Measurements from ENCODE around the gene SLC2A5.
"Not testable (repeated sequence)": the region's sequence is repeated elsewhere in the genome, so short reads cannot be mapped to it uniquely, and the experiment has no call there.

The SLC2A5 gene

GRCh38 chr1:9069326-9070100 lies at the start of gene SLC2A5:
SLC2A5 (minus strand) TSS chr1:9069635; CDS start chr1:9069536, 99 bp downstream.
- no peak for DNase-seq (ENCODE audit: low spot score)

DNA sequence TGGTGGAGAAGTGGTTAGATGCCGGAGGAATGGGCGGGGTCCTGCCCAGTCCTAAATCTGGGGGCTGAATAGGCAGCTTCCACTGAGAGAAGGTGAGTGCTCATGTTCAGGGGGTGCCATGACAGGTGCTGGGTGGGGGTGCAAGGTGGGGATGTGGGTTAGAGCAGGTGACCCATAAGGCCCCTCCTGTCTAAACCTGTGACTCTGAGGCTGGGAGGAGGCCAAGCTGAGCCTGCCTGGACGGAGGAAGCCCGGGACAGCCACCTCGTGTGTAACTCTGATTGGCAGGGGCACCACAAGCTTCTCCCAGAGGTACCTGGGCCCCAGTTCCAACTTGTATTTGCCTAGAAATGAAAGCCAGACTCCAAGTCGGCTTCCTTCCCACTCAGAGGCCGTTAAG lies 48.8 kb upstream of the SLC2A5 start:
- no peak for DNase-seq (ENCODE audit: low spot score)

GRCh38 chr1:9115351-9116205 lies 46.1 kb upstream of the SLC2A5 start:
- no peak for DNase-seq (ENCODE audit: low spot score)

DNA sequence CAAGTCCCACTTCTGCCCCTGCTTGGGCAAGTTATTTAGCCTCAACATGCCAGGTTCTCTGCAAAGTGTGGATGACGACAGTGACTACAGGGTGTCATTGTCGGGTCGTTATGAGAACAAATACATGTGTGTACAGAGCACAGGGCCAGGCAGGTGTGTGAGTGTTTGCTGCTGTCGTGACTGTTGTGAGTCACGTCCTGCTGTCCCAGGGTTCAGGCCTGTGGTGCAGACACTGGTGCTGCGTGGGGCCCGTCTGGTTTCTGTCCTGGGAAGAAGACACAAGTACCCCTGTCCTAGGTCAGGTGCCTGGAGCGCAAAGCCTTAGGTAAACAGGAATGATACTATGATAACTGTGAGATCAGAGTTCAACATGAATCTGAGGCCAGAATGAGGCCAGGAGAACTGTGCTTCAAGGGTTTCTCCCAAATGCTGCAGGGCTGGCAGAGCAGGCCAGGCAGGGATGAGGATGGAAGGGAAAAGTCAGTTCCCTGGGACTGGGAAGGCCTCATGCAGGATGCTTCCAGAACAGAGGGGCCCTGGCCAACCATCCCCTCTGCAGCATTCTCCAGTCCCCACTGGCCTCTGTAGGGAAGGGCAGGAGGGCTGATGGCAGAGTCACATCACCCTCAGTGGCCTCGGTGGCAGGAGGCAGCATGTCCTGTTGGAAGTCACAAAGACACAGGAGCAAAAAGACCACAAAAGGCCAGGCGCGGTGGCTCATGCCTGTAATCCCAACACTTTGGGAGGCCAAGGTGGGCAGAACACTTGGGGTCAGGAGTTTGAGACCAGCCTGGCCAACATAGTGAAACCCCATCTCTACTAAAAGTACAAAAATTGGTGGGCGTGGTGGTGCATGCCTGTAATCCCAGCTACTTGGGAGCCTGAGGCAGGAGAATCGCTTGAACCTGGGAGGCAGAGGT lies 43.8 kb upstream of the SLC2A5 start:
- DNase-seq (ENCODE audit: low spot score) = no peak

DNA sequence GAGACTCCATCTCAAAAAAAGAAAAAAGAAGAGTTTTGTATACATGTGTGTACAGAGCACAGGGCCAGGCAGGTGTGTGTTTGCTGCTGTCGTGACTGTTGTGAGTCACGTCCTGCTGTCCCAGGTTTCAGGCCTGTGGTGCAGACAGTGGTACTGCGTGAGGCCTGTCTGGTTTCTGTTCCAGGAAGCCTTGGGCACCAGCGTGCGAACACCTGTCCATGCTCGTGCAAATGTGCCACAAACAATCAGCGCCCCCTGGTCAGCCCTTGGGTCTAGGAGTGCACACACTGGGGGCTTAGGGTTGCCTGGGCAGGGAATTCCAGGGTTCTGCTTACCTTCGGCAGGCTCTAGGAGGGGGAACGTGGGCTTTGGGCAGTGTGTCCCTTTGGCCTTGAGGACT lies 42.5 kb upstream of the SLC2A5 start:
- DNase-seq (ENCODE audit: low spot score) = no peak

- no peak for DNase-seq (ENCODE audit: low spot score)
These were observed 41.9 kb upstream of the SLC2A5 start for GRCh38 chr1:9111357-9111691.

DNA sequence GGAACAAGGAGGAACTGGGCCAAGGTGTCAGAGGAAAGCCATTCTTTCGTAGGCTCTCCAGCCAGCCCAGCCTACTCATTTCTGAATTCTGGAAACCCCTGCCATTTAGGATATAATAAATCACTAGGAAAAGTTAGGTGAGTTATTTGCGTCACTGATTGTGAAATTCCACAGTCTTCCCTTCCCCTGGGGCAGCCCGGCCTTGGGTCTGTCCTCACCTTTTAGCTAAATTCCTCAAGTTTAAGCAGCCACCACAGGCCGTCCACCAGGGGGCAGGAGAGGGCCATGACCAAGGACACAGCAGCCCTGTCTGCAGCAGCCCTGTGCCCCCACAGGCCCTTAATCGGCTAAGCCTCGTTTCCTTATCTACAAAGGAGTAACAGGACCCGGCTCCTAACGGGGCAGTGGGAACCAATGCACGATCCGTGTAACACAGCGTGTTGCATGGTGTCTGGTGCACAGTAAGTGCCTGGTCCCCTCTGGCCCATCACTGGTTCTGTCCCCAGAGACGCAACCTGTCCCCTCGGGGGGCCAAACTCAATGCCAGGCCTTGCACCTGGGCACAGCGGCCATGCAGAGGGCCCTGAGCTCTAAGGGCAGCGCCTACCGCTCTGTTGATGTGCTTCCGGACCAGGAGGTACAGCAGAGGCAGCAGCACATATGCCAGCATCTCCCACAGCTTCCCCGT lies 41.4 kb upstream of the SLC2A5 start:
- DNase-seq (ENCODE audit: low spot score) = peak; percentile 59

DNA sequence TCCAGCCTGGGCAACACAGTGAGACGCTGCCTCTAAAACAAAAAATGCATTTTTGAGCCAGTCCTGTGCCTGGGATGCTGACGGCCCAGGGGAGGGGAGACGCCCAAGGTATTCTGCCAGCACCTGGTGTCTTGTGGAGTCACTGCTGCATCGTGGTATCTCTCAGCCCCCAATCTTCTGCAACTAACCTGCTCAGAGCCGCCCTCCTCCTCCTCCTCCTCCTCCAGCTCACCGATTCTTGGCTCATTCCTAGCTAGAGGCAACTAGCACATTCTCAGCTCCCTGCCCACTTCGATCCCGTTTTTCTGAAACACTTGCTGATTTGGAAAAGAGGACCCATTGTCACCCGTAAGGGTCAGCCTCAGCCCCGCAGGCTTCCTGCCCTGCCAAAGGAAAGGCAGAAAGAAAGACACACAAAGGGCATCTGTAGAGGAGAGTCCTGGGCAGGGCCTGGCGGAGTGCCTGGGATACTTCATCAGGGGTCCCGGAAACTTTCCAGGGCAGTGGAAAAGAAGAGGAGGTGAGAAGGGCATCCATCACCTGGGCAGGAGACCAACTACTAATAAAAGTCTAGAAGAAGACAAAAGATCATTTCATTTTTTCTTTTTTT lies 38.7 kb upstream of the SLC2A5 start:
- no peak for DNase-seq (ENCODE audit: low spot score)

- DNase-seq (ENCODE audit: low spot score) = no peak
These were observed 37.7 kb upstream of the SLC2A5 start for GRCh38 chr1:9107136-9107535.

- no peak for DNase-seq (ENCODE audit: low spot score)
These were observed 36.9 kb upstream of the SLC2A5 start for GRCh38 chr1:9106286-9106685.

GRCh38 chr1:9105336-9105867 lies 36.0 kb upstream of the SLC2A5 start:
- DNase-seq (ENCODE audit: low spot score) = no peak

DNA sequence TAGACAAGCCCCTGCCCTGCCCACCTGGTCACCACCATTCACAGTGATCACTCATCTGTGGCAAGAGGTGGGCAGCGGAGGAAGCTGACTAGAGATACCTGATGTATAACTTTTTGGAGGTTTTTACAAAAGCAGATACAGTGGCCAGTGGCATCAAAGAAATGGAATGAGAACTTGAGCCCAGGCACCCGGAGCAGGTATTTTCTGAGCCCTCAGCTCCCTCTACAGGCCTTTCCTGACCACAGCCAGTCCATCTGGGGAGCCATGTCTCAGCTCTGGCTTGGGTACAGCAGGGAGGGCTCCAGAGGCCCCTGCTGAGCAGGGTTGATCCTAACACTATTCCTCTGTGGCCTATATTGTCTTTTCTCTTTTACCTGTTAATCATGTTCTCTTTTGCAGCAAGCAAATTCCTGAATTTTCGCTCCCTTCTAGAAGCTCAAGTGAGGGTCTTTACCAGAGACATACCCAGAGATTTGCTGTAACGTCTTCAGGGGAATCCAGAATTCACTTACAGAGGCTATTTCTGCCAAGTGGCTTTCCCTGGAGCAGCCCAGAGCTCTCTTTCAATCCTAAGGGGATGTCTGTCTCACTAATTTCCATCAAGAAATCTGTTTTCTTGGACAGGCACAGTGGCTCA lies 32.2 kb upstream of the SLC2A5 start:
- no peak for DNase-seq (ENCODE audit: low spot score)

DNA sequence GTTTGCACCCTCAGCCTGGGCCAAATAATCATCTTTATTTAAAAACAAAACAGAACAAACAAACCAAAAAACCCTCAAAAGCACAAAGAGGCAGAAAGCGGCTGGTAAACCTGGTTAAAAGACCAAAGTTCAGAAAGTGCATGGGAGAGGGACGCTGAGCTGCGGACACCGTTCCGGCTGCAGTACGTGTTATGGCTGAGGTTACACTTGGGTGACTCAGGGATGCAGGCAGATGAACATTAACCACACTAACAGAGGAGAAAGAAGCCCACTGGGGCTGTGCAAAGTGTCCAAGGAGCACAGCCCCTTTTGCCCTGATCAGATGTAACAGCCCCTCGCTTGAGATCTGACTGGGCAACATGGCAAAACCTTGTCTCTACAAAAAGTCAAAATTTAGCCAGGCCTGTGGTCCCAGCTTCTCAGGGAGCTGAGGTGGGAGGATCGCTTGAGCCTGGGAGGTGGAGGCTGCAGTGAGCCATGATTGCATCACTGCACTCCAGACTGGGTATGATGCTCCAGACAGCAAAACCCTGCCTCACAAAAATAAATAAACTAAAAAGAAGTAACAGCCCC lies 31.1 kb upstream of the SLC2A5 start:
- DNase-seq (ENCODE audit: low spot score) = no peak

GRCh38 chr1:9099555-9099954 lies 30.1 kb upstream of the SLC2A5 start:
- DNase-seq (ENCODE audit: low spot score) = no peak

DNA sequence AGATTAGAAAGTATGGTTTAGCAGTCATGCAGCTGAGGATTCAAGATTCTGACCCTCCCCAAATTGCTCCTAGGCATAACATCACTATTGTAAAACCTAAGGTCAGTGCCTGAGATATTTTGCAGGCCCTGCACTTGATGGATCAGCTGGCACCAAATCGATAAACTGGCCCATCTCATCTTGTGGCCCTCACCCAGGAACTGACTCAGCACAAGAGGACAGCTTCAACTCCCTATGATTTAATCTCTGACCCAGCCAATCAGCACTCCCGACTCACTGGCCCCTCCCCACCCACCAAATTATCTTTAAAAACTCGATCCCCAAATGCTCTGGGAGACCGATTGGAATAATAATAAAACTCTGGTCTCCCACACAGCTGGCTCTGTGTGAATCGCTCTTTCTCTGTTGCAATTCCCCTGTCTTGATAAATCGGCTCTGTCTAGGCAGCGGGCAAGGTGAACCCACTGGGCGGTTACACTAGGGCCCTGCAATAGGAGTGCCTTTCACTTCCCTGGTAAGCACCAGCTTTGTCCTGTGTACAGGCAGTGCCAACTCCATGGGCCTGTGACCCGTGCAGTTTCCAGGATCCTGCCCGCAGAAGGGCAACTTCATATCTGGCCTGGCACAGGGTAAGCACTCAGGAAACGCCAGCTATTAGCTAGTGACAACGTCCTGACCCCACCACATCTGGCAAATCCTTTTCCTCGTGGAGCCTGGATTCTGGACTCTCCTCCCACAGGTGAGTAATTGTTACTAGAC lies 28.7 kb upstream of the SLC2A5 start:
- no peak for DNase-seq (ENCODE audit: low spot score)

GRCh38 chr1:9095818-9096217 lies 26.4 kb upstream of the SLC2A5 start:
- no peak for DNase-seq (ENCODE audit: low spot score)

GRCh38 chr1:9093996-9094595 lies 24.7 kb upstream of the SLC2A5 start:
- DNase-seq (ENCODE audit: low spot score) = not testable (repeated sequence)

DNA sequence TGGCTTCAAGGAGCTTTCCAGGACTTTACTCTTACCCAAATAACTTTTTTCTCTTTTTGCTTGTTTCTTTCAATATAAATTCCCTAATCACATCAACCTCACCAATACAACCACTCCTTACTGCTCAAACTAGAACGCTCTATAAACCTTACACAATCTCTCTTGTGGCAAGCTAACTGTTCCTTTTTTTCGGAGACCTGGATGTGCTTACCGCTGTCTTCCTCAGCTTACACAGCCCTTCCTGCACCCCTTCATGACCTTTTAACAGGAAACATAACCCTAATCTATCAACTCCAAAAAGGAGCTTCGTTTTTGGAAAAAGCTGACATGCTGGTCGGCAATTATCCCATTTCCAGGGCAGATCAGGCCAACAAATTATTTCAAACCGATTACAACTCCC lies 24.1 kb upstream of the SLC2A5 start:
- no peak for DNase-seq (ENCODE audit: low spot score)

- DNase-seq (ENCODE audit: low spot score) = no peak
These were observed 23.7 kb upstream of the SLC2A5 start for GRCh38 chr1:9093091-9093490.
